DMS 273 (cell line): ENCODE measurements around the gene CYYR1.

ENCODE experiments used
- DNase-seq: peaks from one replicate; lab custom pipeline; 2025; ENCODE audit not compliant: unreplicated experiment; lab: John Stamatoyannopoulos, UW

The CYYR1 gene

GRCh38 chr21:26441149-26441548 lies 131.9 kb downstream of the CYYR1 start:
- peak; percentile 48 for DNase-seq

GRCh38 chr21:26438976-26439375 lies 134.1 kb downstream of the CYYR1 start:
- no peak for DNase-seq

- no peak for DNase-seq
Measured at GRCh38 chr21:26437326-26438009, 135.6 kb downstream of the CYYR1 start.

- no peak for DNase-seq
Measured at GRCh38 chr21:26433386-26433785, 139.7 kb downstream of the CYYR1 start.

- no peak for DNase-seq
Measured at GRCh38 chr21:26432410-26432809, 140.7 kb downstream of the CYYR1 start.

GRCh38 chr21:26425576-26425975 lies 147.5 kb downstream of the CYYR1 start:
- DNase-seq: no peak

- no peak for DNase-seq
Measured at GRCh38 chr21:26423511-26423910, 149.6 kb downstream of the CYYR1 start.

- no peak for DNase-seq
Measured at GRCh38 chr21:26422706-26423105, 150.4 kb downstream of the CYYR1 start.

GRCh38 chr21:26422138-26422537 lies 150.9 kb downstream of the CYYR1 start:
- DNase-seq: no peak

GRCh38 chr21:26421724-26422123 lies 151.4 kb downstream of the CYYR1 start:
- no peak for DNase-seq
